Transverse colon (tissue), 4 donors: Measurements from ENCODE around the gene SPATA17.

ENCODE experiments used
- EP300 ChIP-seq: sonication (generic); formaldehyde crosslinking; IDR thresholded peaks from one replicate; pipeline ENCODE4 v1.6.1; 2017; ENCODE audit warnings: antibody characterized with exemption, low read depth
- POLR2A ChIP-seq: fragments of 450-650 bp; IDR thresholded peaks from one replicate; pipeline ENCODE4 v1.6.1; 2016; ENCODE audit warnings: antibody characterized with exemption, mild to moderate bottlenecking, moderate library complexity
- POLR2AphosphoS5 ChIP-seq, 3 donors: sonication (generic); formaldehyde crosslinking; IDR thresholded peaks; one replicate each; pipeline ENCODE4 v1.6.1; 2016; ENCODE audit warnings: antibody characterized with exemption in 3 of 3
- TF ChIP-seq, protein P1 (sequence below), 5 experiments: fragments of 200-600 bp in 3 of 5; fragments of 450-650 bp in 2 of 5; sonication (generic) in 3 of 5; IDR thresholded peaks; 1 replicate in 2 of 5; 2 replicates in 3 of 5; pipeline ENCODE4 v1.5.1; 2016 to 2017; ENCODE audit warnings: antibody characterized with exemption in 5 of 5, inconsistent platforms in 3 of 5, mild to moderate bottlenecking in 2 of 5, moderate library complexity in 1 of 5

DNA sequence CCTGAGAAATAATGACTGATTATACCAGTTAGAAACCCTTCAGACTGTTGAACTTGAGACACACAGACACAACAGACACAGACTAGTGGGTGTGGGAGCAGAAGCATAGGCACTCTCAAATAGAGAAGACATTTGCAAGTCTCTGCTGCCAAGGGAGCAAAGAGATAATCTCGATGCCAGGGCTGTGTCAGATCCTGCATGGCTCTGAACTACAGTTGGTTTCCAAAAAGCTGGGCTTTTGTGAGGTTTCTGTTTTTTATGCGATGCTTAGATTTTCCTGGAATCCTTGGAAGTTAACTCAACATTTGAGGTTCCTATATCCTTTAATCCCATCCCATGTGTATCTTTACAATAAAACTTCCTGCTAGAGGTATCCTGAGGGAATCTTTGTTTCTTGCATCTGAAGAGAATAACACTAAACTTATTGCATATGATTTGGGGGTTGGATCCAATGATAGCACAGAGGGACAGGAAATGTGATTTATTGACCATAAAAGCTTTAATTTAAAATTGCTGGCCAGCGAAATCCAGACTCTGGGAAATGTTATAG lies 236.4 kb downstream of the SPATA17 start:
- TF ChIP-seq, protein P1, sequence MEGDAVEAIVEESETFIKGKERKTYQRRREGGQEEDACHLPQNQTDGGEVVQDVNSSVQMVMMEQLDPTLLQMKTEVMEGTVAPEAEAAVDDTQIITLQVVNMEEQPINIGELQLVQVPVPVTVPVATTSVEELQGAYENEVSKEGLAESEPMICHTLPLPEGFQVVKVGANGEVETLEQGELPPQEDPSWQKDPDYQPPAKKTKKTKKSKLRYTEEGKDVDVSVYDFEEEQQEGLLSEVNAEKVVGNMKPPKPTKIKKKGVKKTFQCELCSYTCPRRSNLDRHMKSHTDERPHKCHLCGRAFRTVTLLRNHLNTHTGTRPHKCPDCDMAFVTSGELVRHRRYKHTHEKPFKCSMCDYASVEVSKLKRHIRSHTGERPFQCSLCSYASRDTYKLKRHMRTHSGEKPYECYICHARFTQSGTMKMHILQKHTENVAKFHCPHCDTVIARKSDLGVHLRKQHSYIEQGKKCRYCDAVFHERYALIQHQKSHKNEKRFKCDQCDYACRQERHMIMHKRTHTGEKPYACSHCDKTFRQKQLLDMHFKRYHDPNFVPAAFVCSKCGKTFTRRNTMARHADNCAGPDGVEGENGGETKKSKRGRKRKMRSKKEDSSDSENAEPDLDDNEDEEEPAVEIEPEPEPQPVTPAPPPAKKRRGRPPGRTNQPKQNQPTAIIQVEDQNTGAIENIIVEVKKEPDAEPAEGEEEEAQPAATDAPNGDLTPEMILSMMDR (IDR thresholded peaks at IDR 0.05): no peak
- TF ChIP-seq EP300: no peak
- TF ChIP-seq POLR2AphosphoS5 (IDR thresholded peaks at IDR 0.05): no peak
- TF ChIP-seq POLR2A: no peak
